Endothelial cell of umbilical vein (primary cell): Measurements from ENCODE around the gene POP5. TPM values are rescaled to one million over a fixed set of nuclear protein-coding genes. Genes with fewer than 3 reads are reported as not detected.

Source experiments
- BruUV-seq: library from RNA; stranded (reverse); fragments of 400-500 nt; replicated peaks from 2 replicates; lab custom pipeline; 2021; lab: Mats Ljungman, UMichigan
- CTCF ChIA-PET: fragments of 300-600, 350-600 bp; sonication (Branson Sonifier 250); formaldehyde crosslinking; loops from one replicate; lab custom pipeline; 2021; ENCODE audit warnings: antibody characterized with exemption, inconsistent platforms; lab: Charles Lee
- POLR2A ChIA-PET: fragments of 300-600, 350-600 bp; sonication (Branson Sonifier 250); formaldehyde crosslinking; loops from one replicate; lab custom pipeline; 2021; ENCODE audit warnings: antibody characterized with exemption, inconsistent platforms; lab: Charles Lee
- DNase-seq: peaks from one replicate; pipeline ENCODE4 v3.0.0-alpha.2; 2011; ENCODE audit warnings: low read depth, low spot score
- FAIRE-seq: peaks from 2 replicates; lab custom pipeline; 2011; peaks lifted over from hg19 to GRCh38; lab: Jason Lieb, UNC
- H2AFZ ChIP-seq: 2 replicates; pipeline ENCODE4 v1.6.0; 2012; ENCODE audit warnings: low read depth, low read length, control low read depth, inconsistent platforms
- H3K27ac ChIP-seq: 2 replicates; pipeline ENCODE4 v1.5.1; 2011; ENCODE audit warnings: low read depth, mild to moderate bottlenecking, control low read depth, low read length, moderate library complexity; ENCODE audit not compliant: insufficient read depth
- H3K27me3 ChIP-seq, 2 experiments: 2 replicates each; pipeline versions ENCODE4 v1.6.0 to v1.6.1; 2011; ENCODE audit warnings: low read length in 2 of 2, mixed read lengths in 1 of 2; ENCODE audit not compliant: control insufficient read depth in 2 of 2, insufficient read depth in 2 of 2
- H3K36me3 ChIP-seq, 2 experiments: 2 replicates in 1 of 2; 3 replicates in 1 of 2; pipeline ENCODE4 v1.5.1; 2011; ENCODE audit warnings: low read length in 2 of 2, mild to moderate bottlenecking in 1 of 2, moderate library complexity in 1 of 2; ENCODE audit not compliant: control insufficient read depth in 2 of 2, insufficient read depth in 2 of 2; ENCODE audit errors: extremely low read depth in 1 of 2
- H3K4me1 ChIP-seq: 3 replicates; pipeline ENCODE4 v1.5.1; 2011; ENCODE audit warnings: mild to moderate bottlenecking, low read length; ENCODE audit not compliant: control insufficient read depth, insufficient read depth; ENCODE audit errors: extremely low read depth
- H3K4me2 ChIP-seq: 2 replicates; pipeline ENCODE4 v1.6.1; 2011; ENCODE audit warnings: low read length, control low read depth, mixed read lengths; ENCODE audit not compliant: insufficient read depth
- H3K4me3 ChIP-seq, 3 experiments: fragments of 200-600 bp in 1 of 3; sonication (generic), shearing (Covaris generic) in 1 of 3; replicated peaks in 1 of 3; 2 replicates each; pipeline ENCODE4 v1.5.1; 2011 to 2016; ENCODE audit warnings: control low read depth in 3 of 3, low read length in 3 of 3, mild to moderate bottlenecking in 2 of 3, inconsistent platforms in 1 of 3, low read depth in 1 of 3, moderate library complexity in 1 of 3; ENCODE audit not compliant: insufficient read depth in 1 of 3
- H3K79me2 ChIP-seq: 2 replicates; pipeline ENCODE4 v1.6.0; 2012; ENCODE audit warnings: low read length, inconsistent platforms; ENCODE audit not compliant: control insufficient read depth, insufficient read depth
- H3K9ac ChIP-seq: replicated peaks from 2 replicates; pipeline ENCODE3; 2011; ENCODE audit warnings: low read length, control low read depth; ENCODE audit not compliant: insufficient read depth; ENCODE audit errors: extremely low read depth
- H3K9me1 ChIP-seq: replicated peaks from 3 replicates; pipeline ENCODE4 v1.6.0; 2011; ENCODE audit warnings: mild to moderate bottlenecking, low read length; ENCODE audit not compliant: control insufficient read depth, insufficient read depth; ENCODE audit errors: extremely low read depth
- H3K9me3 ChIP-seq: replicated peaks from 2 replicates; pipeline ENCODE4 v1.5.1; 2012; ENCODE audit warnings: low read length, inconsistent platforms; ENCODE audit not compliant: control insufficient read depth, insufficient read depth
- H4K20me1 ChIP-seq: replicated peaks from 2 replicates; pipeline ENCODE3; 2011; ENCODE audit warnings: mild to moderate bottlenecking, low read length; ENCODE audit not compliant: control insufficient read depth, insufficient read depth; ENCODE audit errors: extremely low read depth
- EZH2 ChIP-seq: IDR thresholded peaks from 2 replicates; pipeline ENCODE4 v1.6.1; 2012; ENCODE audit warnings: borderline replicate concordance, low read depth, mild to moderate bottlenecking, moderate library complexity, low read length, inconsistent platforms; ENCODE audit not compliant: severe bottlenecking
- FOS ChIP-seq: IDR thresholded peaks from 2 replicates; pipeline ENCODE4 v1.6.1; 2011; ENCODE audit warnings: mild to moderate bottlenecking, low read length, moderate library complexity, borderline replicate concordance; ENCODE audit not compliant: insufficient read depth
- GATA2 ChIP-seq: IDR thresholded peaks from 2 replicates; pipeline ENCODE4 v1.7.0; 2011; ENCODE audit warnings: low read depth, mild to moderate bottlenecking, moderate library complexity, mixed read lengths, low read length; ENCODE audit not compliant: insufficient read length, insufficient read depth
- JUN ChIP-seq: IDR thresholded peaks from 2 replicates; pipeline ENCODE4 v1.6.1; 2011; ENCODE audit warnings: borderline replicate concordance, low read depth; ENCODE audit not compliant: insufficient read length, insufficient read depth
- MAX ChIP-seq: IDR thresholded peaks from 2 replicates; pipeline ENCODE4 v1.6.1; 2011; ENCODE audit not compliant: insufficient read depth, insufficient read length
- MYC ChIP-seq: IDR thresholded peaks from one replicate; pipeline ENCODE4 v1.6.1; 2011; ENCODE audit warnings: mild to moderate bottlenecking, low read depth, low read length
- POLR2A ChIP-seq: IDR thresholded peaks from 2 replicates; pipeline ENCODE4 v1.6.1; 2012; ENCODE audit warnings: low read depth, mild to moderate bottlenecking, control low read depth, low read length
- POLR2AphosphoS5 ChIP-seq: IDR thresholded peaks from 2 replicates; pipeline ENCODE4 v1.6.1; 2012; ENCODE audit warnings: low read depth, mild to moderate bottlenecking, control low read depth, low read length, moderate library complexity; ENCODE audit not compliant: insufficient read depth
- dilution Hi-C: fragments of 300-500 bp; cut with MboI; formaldehyde crosslinking; loops from one replicate; pipeline ENCODE4 v1.15.0; 2019; ENCODE audit warnings: low sequenced_read_pairs; ENCODE audit not compliant: extremely low pct_ligation_motif_present
- intact Hi-C: fragments of 100-400 bp; cut with micrococcal nuclease; formaldehyde crosslinking; loops from one replicate; pipeline ENCODE4 v1.10.0; 2022
- polyA plus RNA-seq, 4 experiments: library from polyadenylated mRNA; depleted of rRNA in 3 of 4; stranded (reverse) in 3 of 4; unstranded in 1 of 4; fragments of >200 nt; gene quantifications; 2 replicates each; pipeline versions ENCODE4 v1.2.1 to v1.2.3, GENCODE V29; 2011 to 2012; ENCODE audit warnings: missing spikeins in 1 of 4
- total RNA-seq: library from RNA; stranded (reverse); gene quantifications from 2 replicates; pipeline ENCODE4 v1.2.3, GENCODE V29; 2021
- TF ChIP-seq, protein P1 (sequence below), 2 donors: IDR thresholded peaks; 1 replicate in 1 of 2; 2 replicates in 1 of 2; pipeline ENCODE4 v1.5.1; 2011; ENCODE audit warnings: low read length in 2 of 2, mild to moderate bottlenecking in 2 of 2, moderate library complexity in 2 of 2, control low read depth in 1 of 2, inconsistent platforms in 1 of 2, low read depth in 1 of 2; ENCODE audit not compliant: insufficient read depth in 1 of 2; ENCODE audit errors: extremely low read depth in 1 of 2

The POP5 gene
- total and polyA plus RNA-seq, 2 donors (not counting 3 experiments of a cell fraction or from before 2014, with no cell fraction given) = 25.7 to 60.2 TPM

- no peaks in the 10 kb centered on the region for H3K9me3 ChIP-seq
- H3K9me1 ChIP-seq = no peaks in the 10 kb centered on the region
- H3K27me3 ChIP-seq = peaks cover 0 to 3% of the 10 kb centered on the region in 2 experiments
- H4K20me1 ChIP-seq = no peaks in the 10 kb centered on the region
- no peak for FAIRE-seq
- no peak overlapping the region for H3K4me2 ChIP-seq
- TF ChIP-seq POLR2A (no peak), GATA2 (no peak), MYC (no peak), FOS (no peak), JUN (no peak), EZH2 (no peak), MAX (no peak), POLR2AphosphoS5 (no peak)
- TF ChIP-seq, protein P1, sequence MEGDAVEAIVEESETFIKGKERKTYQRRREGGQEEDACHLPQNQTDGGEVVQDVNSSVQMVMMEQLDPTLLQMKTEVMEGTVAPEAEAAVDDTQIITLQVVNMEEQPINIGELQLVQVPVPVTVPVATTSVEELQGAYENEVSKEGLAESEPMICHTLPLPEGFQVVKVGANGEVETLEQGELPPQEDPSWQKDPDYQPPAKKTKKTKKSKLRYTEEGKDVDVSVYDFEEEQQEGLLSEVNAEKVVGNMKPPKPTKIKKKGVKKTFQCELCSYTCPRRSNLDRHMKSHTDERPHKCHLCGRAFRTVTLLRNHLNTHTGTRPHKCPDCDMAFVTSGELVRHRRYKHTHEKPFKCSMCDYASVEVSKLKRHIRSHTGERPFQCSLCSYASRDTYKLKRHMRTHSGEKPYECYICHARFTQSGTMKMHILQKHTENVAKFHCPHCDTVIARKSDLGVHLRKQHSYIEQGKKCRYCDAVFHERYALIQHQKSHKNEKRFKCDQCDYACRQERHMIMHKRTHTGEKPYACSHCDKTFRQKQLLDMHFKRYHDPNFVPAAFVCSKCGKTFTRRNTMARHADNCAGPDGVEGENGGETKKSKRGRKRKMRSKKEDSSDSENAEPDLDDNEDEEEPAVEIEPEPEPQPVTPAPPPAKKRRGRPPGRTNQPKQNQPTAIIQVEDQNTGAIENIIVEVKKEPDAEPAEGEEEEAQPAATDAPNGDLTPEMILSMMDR (IDR thresholded peaks at IDR 0.05; ENCODE audit: extremely low read depth in 1 of 2, insufficient read depth in 1 of 2, low read depth in 1 of 2, low read length in 2 of 2) = no peak
- dilution Hi-C loops = no loop called here
- no peaks in the 10 kb centered on the region for H3K4me1 ChIP-seq
- BruUV-seq = no TSS peak
- H3K79me2 ChIP-seq = no peaks in the 10 kb centered on the region
- H3K36me3 ChIP-seq = no peaks in the 10 kb centered on the region
- H2AFZ ChIP-seq = no peak overlapping the region
- intact Hi-C loops = no loop called here
- no peak overlapping the region for H3K4me3 ChIP-seq
- H3K27ac ChIP-seq = no peak overlapping the region
- H3K9ac ChIP-seq = no peak overlapping the region
- no peak for DNase-seq
- ChIA-PET POLR2A (no interaction called here), CTCF (no interaction called here)
Measured at GRCh38 chr12:120597861-120598260, 16.7 kb upstream of the POP5 start.
